Superior temporal gyrus (tissue), 1 donor: ENCODE data around the gene STRA8.
A peak's percentile ranks its signal among the peaks of the same experiment; 100 is the strongest.

Source experiments
- DNase-seq: peaks from one replicate; pipeline ENCODE4 v3.0.0-alpha.2; 2016; ENCODE audit errors: extremely low spot score

Gene STRA8

DNA sequence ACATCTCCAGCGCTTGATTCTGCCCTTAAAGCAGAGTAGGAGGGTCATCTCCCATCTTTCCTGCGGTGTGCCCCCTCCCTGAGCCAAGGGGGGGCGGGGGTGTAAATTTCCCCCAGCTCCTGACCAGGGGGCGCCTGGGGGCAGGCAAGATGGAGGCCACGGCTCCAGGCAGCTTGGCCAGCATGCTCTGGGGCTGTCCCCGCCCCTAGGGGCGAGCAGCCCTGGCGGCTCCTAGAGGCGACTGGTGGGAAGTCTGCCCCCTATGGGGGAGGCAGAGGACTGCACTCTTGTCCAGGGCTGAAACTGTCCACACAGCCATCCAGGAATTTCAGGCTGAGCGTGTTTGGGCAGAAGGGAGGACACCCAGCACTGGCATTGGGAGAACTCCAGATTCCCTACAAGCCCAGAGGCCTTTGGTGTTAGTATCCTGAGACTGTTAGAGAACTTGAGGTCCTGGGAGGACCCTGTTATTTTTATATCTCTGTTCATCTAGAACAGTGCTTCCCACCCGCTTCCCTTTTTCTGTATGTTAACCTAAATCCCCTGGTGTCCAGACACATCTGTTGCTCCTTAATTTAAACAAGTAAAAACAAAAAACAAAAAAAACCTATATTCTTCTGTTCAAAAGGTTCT lies 4.6 kb downstream of the STRA8 start:
- DNase-seq = no peak

DNA sequence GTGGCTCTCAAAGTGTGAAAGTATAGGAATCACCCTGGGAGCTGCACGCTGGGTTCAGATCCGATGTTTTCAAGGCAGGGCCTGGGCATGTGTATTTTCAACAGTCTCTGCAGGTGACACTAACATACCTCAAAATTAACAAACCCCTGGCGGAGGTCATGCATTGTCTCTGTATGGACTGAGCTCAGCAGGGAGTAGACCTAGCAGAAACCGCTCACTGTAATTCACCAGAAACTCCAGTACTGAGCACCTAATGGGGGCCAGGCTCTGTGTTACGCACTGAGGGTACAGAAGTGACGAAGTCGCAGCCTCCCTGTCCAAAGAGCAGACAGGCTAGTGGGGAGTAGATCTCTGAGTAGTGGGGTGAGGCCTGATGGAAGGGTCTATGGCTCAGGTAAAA lies 5.6 kb downstream of the STRA8 start:
- DNase-seq = no peak

DNA sequence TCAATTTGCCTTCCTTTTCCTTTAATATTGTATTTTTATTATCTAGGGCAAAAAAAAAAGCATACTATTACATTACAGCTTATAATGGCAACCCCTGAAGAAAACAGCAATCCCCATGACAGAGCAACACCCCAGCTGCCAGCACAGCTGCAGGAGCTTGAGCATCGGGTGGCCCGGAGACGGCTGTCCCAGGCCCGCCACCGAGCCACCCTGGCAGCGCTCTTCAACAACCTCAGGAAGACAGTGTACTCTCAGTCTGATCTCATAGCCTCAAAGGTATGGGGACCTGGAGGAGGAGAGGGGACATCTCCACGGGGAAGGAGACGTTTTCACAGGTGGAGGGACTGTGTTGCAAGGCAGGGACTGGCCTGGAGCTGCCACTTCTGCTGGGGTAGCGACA lies 6.8 kb downstream of the STRA8 start:
- DNase-seq = no peak

DNA sequence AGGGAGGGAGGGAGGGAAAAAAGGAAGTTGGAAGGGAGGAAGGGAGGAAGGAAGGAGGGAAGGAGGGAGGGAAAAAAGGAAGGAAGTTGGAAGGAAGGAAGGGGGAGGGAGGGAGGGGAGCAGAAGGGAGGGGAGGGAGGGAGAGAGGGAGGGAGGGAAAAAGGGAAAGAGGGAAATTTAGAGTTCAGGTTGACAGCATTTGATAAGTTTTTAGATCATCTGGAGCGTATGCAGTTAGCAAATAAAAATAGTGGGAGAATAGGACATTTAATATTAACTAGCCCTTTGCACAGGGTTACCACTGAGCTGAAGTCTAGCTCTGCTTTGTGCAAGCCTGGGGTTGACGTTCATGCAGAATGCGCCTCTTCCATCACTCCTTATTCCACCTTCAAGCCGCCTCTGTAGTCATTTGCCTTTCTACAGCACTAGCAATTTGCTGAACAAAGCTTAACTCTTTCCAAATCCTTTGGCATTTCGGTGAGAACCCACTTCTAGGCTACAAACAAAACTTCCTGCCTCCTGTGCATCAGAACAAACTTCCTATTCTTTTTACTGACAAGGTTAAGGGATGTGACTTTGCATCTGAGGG lies 8.6 kb downstream of the STRA8 start:
- DNase-seq = no peak

DNA sequence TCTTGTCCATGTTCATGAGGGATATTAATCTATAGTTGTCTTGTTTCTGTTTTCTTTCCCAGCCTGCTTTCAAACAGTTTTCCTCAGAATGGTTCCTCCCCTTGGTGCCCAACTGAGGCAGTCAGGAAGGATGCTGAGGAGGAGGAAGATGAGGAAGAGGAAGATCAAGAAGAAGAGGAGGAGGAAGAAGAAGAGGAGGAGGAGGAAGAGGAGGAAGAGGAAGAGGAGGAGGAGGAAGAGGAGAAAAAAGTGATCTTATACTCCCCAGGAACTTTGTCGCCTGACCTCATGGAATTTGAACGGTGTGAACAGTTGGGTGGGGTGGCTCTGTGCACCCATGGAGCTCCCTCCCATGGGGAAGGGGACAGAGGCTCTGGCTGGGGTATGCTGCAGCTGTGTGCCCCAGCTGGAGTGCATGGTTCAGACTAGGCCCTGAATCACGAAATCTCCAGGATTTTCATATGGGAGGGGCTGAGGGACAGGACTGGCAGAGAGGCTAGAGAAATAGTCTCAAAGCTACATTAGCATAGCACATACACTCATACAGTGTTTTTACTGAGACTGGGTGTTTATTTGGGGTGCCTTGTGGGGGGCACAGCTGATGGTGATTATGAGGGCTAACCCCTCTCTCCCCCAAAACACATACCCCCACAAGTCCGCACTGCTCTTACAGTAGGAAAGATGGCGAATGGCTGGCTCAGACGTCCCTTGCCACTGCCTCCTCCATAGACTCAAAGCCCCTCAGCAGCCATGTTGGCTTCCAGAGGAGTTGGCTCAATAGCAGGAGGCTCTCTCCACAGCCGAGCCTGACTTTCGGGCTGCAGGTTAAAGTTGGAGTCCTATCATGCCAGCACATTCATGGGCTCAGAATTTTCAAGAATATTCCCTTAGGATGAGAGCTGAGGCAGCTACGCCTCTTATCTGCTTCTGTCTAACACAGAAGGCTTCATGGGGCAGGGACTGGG lies 11.9 kb downstream of the STRA8 start:
- DNase-seq = no peak

DNA sequence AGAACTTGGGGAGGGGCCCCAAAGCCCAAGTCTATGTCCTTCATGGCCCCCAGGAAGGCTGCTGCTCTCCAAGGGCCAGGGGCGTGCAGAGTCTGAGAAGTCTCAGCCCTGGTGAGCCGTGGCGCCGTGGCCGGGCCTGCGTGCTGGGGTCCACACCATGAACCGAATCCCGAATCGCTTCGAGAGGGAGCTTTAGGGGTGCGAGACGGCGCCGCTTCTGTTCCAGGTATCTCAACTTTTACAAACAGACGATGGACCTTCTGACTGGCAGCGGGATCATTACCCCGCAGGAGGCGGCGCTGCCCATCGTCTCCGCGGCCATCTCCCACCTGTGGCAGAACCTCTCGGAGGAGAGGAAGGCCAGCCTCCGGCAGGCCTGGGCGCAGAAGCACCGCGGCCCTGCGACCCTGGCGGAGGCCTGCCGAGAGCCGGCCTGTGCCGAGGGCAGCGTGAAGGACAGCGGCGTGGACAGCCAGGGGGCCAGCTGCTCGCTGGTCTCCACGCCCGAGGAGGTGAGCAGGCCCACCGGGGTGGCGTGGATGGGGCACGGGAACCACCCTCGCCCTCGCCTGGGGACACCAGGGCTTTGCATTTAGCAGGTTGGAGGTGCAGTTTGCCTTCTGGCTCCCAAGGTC lies 12.7 kb downstream of the STRA8 start:
- no peak for DNase-seq

DNA sequence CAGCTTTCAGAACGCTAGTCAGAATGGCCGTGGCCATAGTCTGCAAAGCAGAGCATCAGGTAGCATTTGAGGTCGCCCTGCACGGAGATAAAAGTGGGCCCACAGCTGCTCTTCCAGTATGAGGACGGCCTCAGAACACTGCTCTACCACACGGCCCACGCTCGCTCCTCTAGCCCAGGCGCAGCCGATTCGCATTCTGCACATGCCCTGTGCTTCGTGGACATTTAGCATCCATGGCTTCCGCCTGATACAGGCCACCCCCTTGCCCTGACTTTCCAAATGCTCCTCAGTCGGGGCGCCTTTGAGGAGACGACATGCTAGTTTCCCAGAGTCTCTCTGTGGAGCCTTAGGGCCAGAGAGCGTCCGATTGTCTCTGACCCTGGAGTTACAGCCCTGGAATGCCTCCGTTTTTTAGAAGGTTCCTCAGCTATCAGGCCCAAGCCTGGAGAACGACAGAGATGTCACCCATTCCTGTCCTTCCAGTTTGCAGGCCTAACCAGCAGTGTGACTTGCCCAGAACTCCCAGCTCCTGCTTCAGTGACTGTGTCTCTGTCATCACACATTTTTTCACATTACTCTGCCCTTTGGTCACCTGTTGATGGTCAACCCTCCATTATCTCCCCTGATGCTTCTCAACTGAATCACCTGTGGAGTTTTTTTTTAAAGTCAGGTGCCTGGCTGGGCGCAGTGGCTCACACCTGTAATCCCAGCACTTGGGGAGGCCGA lies 14.3 kb downstream of the STRA8 start:
- no peak for DNase-seq

DNA sequence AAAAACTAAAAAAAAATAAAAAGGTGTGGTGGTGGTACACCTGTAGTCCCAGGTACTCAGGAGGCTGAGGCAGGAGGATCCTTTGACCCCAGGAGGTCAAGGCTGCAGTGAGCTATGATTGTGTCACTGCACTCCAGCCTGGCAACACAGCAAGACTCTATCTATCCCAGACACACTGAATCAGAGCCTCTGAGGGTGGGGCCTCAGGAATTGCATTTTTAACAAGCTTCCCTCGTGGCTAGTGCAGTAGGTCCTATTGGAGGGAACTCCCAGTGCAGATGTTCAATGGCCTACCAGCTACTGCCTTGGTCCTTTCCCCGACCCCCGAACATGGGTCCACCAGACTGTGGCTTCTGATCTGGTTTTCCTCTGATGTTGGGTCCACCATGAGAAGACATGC lies 14.9 kb downstream of the STRA8 start:
- no peak for DNase-seq

DNA sequence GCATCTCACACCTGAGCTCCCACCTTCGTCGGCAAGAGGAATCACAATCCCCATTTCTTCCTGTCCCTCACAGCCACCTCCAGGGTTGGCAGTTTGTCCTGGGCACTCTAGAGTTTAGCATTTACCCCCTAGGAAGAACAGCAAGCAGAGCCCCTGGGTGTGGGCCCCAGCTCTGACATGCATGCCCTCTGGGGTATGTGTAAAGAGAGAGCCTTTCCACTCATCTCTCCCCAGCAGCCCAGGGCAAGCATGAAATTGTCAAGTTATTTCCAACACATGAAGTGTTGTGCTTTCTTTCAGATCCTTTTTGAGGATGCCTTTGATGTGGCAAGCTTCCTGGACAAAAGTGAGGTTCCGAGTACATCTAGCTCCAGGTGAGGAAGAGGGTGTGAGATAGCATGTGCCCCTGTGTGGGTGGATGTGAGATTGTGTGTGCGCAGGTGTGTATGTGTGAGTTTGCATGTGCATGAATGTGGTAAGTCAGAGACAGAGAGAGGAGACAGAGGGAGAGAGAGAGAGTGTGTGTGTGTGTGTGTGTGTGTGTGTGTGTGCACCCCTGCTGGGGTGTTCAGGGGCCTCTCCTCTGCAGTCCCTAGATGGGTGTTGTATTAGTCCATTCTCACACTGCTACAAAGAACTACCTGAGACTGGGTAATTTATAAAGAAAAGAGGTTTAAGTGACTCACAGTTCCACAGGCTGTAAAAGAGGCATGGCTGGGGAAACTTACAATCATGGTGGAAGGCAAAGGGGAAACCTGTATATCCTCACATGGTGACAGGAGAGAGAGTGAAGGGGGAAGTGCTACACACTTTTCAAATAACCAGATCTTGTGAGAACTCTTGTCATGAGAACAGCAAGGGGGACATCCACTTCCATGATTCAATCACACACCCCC lies 18.1 kb downstream of the STRA8 start:
- DNase-seq = no peak

DNA sequence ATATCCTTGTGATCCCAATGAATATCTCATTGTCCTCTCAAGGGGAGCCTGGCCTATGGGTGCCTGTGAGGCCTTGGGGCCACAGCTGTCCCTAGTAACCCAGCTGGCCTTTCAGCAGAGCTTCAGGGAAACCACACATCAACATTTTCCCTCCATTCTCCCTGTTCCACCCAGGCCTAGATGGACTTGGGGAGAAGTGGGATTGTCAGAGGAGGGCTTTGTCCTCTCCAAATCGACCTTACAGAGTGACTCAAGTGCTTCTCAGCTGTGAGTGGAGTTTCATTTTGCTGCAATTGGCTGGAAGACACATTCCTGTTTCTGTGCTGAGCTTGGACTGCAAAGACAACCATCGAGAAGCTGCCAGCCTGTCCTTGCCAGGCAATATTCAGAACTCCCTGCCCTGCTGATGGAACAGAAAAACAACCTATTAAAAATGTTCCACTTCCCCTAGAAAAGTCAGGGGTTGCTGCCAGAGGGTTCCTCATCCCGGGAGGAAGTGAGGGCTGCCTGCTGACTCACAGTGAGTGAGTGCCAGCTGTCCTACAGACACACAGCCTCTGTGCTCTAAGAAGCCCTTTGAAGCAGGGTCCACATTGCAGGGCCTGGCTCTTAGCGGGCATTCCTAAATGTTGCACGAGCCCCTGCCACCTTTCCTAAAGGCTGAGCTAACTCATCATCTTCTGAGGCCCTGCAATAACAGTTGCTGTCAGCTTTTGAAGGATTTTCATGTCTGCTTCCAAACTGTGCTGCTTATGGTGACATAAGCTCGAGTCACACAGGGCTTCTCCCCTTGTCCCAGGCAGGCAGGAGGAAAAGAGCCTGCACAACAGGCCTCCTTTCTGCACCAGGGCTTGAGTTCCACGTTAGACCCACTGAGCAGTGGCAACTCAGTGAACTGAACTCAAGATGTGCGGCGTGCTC lies 20.5 kb downstream of the STRA8 start:
- DNase-seq = peak; percentile 90

DNA sequence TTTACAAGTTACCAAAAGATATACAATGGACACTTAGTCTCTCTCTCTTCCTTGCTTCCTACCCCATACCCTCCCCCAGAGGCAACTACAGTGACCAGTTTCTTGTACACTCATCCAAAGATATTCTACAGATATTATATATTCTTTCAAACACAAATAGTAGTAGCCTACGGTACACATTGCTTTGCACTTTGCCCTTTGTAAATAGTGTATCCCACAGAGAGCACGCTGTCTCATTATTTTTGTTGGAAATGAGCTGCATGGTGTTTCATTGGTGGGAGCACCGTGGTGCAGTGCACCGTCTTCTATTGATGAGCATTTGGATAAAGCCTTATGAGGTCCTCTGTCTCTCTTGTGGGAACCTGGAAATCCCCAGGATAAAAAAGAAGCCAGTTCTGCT lies 24.2 kb downstream of the STRA8 start:
- DNase-seq = no peak

DNA sequence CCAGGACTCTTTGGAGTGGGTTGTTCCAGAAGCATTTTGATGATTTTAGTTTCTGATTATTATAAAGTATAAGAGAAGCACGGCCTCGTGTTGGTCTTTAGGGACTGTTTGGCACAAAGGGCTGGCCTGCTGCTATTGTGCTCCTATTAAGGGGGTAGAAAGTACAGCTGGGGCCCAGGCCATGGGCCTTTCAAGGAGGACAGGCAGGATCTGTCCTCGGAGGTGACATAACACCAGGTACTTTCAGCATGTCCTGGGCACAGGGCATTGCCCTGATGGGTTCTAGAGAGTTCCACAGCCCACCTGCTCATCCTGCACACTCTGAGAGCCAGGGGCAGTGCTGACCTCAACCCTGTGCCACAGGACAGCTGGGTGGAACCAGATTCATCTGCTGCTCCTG lies 24.9 kb downstream of the STRA8 start:
- DNase-seq = no peak

DNA sequence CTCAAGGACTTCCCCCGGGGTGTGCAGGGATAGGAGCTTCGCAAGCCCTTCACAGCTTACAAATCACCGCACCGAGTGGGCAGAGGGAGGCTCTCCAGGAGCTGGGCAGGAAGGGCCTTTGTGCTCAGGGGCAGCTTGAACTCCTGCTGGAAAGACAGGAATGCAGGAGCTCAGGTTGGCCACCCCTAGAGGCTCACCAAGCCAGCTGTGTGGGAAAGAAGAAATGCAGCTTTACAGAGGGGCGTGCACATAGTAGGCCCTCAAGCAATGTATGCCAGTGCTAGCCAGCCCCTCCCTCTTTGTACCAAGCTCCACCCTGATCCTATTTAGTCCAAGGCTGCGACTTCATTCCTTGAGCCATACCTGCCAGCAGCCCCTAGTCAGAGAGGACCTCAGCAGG lies 26.1 kb downstream of the STRA8 start:
- no peak for DNase-seq

DNA sequence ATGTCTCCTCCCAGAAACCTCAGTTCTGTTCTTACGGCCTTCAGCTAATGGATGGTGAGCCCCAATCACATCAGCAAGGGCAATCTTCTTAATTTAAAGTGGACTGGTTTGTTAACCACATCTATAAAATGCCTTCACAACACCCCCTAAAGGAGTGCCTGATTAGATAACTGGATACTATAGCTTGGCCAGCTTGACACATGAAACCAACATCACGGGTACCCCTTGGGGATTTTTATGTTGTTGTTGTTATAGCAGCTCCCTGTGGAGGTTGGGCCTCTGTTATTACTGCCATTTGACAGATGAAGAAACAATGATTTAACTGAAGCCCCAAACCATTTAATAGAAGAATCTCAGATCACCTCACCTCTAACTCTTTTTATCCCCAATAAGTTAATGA lies 26.8 kb downstream of the STRA8 start:
- DNase-seq = no peak

DNA sequence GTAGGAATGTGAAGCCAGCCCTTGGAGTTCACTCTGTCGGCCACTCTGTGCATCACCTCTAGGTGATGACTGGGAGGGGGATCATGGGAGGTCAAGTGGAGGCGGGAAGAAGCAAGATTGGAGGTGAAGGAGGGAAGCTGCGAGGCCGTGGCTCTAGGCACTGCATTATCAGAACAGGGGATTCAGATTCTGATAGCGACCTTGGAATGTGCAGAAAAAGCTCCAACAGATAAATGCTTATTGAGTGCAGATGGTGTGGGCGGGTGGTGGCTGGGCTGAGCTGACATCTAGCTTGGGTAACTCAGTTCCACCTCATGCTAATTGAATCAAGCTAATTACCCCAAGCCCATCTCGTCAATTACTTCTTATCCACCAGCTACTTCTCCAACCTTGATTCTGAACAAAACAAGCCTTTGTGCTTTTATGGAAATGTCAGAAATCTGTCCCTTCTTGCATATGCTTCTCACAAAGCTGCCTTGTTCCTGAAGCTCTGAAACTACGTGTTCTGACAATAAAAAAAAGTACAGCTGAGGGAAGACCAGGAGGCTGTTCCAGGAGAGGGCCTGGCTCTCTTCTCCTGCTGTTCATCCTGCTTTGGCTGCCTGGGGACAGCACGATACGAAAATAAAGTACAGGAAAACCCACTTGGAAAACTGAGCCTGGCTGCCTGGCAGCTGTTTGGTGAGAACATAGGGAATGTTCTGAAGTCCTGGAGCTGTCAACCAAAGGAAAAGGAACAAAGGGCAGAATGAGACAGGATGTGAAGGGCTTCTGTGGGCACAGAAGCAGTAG lies 27.5 kb downstream of the STRA8 start:
- DNase-seq = peak; percentile 84

DNA sequence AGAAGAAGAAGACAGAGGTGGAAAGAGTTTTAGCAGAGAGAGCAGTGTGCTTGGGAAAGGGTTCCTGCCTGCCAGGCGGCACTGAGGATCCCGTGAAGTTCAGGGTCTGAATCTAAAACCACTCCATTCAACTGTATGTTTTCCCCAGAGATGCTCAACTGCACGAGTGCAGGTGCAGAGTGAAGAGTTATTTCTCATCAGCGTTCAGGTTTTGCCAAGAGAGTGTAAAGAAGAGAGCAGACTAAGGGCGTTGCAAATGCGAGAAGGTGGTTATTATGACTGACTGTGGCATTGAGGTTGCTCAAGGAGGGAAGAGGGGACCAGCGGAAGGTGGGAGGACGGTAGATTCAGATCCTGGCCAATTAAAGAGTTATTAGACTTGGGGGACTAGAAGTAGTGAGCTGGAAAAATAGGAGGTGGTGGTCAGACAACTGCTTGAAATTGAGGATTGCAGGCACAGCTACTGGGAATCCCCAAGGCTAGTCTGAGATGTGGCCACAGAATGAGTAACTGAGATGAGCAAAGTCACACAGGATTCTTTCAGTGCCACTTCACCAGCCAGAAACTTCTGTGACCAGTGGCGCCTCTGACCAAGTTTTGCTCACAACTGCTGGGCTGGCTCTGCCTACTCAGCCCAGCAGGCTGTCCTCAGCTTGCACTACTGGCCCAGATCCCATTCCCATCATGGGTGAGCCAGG lies 29.1 kb downstream of the STRA8 start:
- DNase-seq = no peak

DNA sequence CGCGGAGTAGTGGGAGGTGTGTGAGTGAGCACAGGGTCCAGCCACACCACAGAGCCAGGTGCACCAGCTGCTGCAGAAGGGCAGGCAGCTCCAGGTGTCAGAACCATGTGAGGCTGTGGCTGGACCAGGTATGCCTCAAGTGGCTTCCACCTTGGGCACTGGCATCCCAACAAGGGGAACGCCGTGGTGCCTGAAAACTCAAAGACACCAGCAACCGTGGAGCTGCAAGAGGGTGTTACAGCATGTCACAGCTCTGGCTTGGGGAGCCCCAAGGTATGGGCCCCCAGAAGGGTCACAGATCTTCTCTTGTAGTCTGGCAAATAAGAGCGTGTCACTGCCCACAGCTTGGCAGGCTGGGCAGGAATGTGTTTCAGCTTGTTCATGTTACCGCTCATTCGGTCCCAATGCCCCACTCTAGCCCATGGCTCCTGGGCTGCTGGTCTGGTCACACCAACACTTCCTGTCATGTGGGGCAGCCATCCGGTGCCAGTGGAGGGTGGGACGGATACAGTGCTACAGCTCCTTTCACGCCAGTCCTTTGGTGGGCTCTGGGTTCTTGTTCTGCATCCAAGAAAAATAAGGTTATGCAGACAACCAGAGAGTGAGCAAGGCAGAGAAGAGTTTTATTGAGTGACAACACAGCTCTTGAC lies 29.8 kb downstream of the STRA8 start:
- no peak for DNase-seq

DNA sequence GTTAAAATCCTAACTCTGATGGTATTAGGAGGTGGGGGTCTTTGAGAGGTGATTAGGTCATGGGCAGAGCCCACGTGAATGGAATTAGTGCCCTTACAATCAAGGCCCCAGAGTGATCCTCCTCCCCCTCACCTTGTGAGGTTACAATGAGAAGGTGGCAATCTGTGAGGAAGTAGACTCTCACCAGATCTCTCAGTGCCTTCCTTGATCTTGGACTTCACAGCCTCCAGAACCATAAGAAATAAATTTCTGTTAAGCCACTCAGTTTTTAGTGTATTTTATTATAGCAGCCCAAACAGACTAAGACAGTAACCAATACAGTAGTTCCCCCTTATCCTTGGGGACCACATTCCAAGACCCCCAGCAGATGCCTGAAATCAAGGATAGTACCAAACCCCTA lies 32.0 kb downstream of the STRA8 start:
- no peak for DNase-seq
